Fibroblast of villous mesenchyme (primary cell): ENCODE measurements around the gene ZNF516. TPM values are rescaled to one million over a fixed set of nuclear protein-coding genes. Genes with fewer than 3 reads are reported as not detected.

Source experiments
- DNase-seq: peaks from one replicate; pipeline ENCODE4 v3.0.0-alpha.2; 2010; ENCODE audit warnings: low read depth
- H3K4me3 ChIP-seq: 2 replicates; pipeline ENCODE4 v1.5.1; 2011; ENCODE audit warnings: low read depth, mild to moderate bottlenecking, low read length
- CTCF ChIP-seq: IDR thresholded peaks from 2 replicates; pipeline ENCODE4 v1.5.1; 2012; ENCODE audit warnings: low read depth, mild to moderate bottlenecking, low read length; ENCODE audit not compliant: insufficient read depth
- total RNA-seq: library from RNA; depleted of rRNA; stranded (reverse); fragments of >200 nt; gene quantifications from 2 replicates; pipeline ENCODE4 v1.2.3, GENCODE V29; 2012

ZNF516 gene
- total RNA-seq, 1 donor, result 53.1 TPM

GRCh38 chr18:76430636-76431035 lies 64.4 kb downstream of the ZNF516 start:
- TF ChIP-seq CTCF, result no peak
- no peak for DNase-seq
- no peak overlapping the region for H3K4me3 ChIP-seq

- no peak overlapping the region for H3K4me3 ChIP-seq
- DNase-seq, result peak; percentile 60
- no peak for TF ChIP-seq CTCF
Measured at GRCh38 chr18:76429262-76430126, 65.5 kb downstream of the ZNF516 start.

- TF ChIP-seq CTCF, result no peak
- DNase-seq, result peak; percentile 80
- H3K4me3 ChIP-seq, result no peak overlapping the region
Measured at GRCh38 chr18:76428396-76429261, 66.4 kb downstream of the ZNF516 start.

GRCh38 chr18:76426737-76427305 lies 68.2 kb downstream of the ZNF516 start:
- TF ChIP-seq CTCF, result peak; percentile 96
- peak; percentile 53 for DNase-seq
- H3K4me3 ChIP-seq, result no peak overlapping the region

GRCh38 chr18:76425146-76426131 lies 69.6 kb downstream of the ZNF516 start:
- DNase-seq, result peak; percentile 80
- TF ChIP-seq CTCF, result no peak

GRCh38 chr18:76422838-76423237 lies 72.2 kb downstream of the ZNF516 start:
- DNase-seq, result no peak
- H3K4me3 ChIP-seq, result no peak overlapping the region
- TF ChIP-seq CTCF, result no peak

More at GRCh38 chr18:76425146-76426131, 69.6 kb downstream of the ZNF516 start:
- no peak overlapping the region for H3K4me3 ChIP-seq
